Stomach smooth muscle (tissue), 2 donors: ENCODE measurements around the gene SLC13A5.

Source experiments
- H3K27ac ChIP-seq: one replicate; pipeline ENCODE4 v1.7.0; 2013; ENCODE audit warnings: mild to moderate bottlenecking, low read length, inconsistent platforms
- H3K27me3 ChIP-seq, 2 donors: one replicate each; pipeline ENCODE4 v1.7.0; 2013; ENCODE audit warnings: low read length in 2 of 2; ENCODE audit not compliant: insufficient read depth in 2 of 2, control insufficient read depth in 1 of 2
- H3K36me3 ChIP-seq, 2 donors: one replicate each; pipeline ENCODE4 v1.7.0; 2013; ENCODE audit warnings: low read length in 2 of 2; ENCODE audit not compliant: control insufficient read depth in 2 of 2, insufficient read depth in 2 of 2
- H3K4me1 ChIP-seq: one replicate; pipeline ENCODE4 v1.7.0; 2013; ENCODE audit warnings: low read length; ENCODE audit not compliant: control insufficient read depth, insufficient read depth
- H3K4me3 ChIP-seq, 2 donors: one replicate each; pipeline ENCODE4 v1.7.0; 2013; ENCODE audit warnings: low read length in 2 of 2
- H3K9ac ChIP-seq, 2 donors: one replicate each; pipeline ENCODE4 v1.7.0; 2013; ENCODE audit warnings: low read length in 2 of 2, mild to moderate bottlenecking in 1 of 2
- H3K9me3 ChIP-seq, 2 donors: one replicate each; pipeline ENCODE4 v1.7.0; 2013; ENCODE audit warnings: low read length in 2 of 2; ENCODE audit not compliant: control insufficient read depth in 2 of 2
- donor health status: healthy.
- donor health status: Pancreatic carcinoma.

The SLC13A5 gene

DNA sequence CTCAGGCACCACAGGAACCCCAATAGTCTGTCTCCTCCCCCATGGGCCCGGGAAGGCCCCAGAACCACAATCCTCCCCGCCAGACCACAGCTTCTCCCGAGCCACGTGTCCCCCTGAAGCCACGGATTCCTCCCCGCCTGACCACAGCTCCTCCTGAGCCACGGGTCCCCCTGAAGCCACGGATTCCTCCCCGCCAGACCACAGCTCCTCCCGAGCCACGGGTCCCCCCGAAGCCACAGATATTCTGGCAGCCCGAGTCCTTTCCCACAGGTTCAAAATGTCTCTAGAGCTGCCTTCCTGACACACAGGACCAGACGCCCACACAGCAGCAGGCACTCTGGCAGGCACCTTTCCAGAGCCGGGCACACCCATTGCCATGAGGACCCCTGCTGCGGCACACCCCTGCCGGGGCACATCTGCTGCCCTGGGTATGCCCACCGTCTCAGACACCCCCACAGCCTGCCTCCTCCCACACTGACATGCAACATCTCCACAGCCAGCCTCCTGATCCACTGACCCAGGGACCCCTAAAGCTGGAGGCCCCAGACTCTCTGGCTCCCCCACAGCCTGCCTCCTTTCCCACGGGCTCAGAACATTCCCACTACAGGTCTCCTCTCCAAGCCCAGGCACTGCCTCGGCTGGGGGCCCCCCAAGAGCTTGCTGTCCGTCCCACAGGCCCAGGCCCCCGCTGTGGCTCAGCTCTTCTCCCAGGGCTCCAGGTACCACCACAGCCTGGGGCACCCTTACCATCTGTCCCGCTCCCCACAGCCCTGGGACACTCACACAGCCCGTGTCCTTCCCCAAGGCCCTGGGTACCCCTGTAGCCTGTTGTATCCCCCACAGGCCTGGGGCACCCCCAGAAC is 74.9 kb downstream of the SLC13A5 start:
- no peak overlapping the region for H3K9ac ChIP-seq
- H3K4me3 ChIP-seq, result peak overlapping the region in 1 of 2 donors; percentile 96
- H3K9me3 ChIP-seq, result no peaks in the 10 kb centered on the region
- peaks cover 3 to 5% of the 10 kb centered on the region in 2 donors for H3K36me3 ChIP-seq
- H3K27me3 ChIP-seq, result no peaks in the 10 kb centered on the region
- peaks cover 25% of the 10 kb centered on the region for H3K4me1 ChIP-seq
- no peak overlapping the region for H3K27ac ChIP-seq

DNA sequence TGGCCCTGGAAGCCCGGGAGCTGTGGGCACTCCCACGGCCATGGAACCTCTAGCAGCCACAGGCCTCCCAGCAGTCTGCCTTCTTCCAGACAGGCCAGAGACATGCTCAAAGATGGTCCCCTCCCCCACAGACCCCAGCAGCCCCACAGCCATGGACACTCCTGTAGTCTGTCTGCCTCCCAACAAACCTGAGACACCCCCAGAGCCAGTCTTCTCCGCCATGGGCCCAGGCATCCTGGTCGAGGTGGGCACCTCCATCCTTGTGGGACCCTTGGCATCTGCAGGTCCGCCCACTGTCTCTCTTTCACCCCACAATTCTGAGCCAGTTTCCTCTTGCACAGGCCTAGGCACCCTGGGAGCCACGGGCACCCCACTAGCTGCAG is 75.7 kb downstream of the SLC13A5 start:
- peaks cover 25% of the 10 kb centered on the region for H3K4me1 ChIP-seq
- H3K27ac ChIP-seq, result no peak overlapping the region
- no peak overlapping the region for H3K9ac ChIP-seq
- H3K36me3 ChIP-seq, result peaks cover 6 to 13% of the 10 kb centered on the region in 2 donors
- no peaks in the 10 kb centered on the region for H3K27me3 ChIP-seq
- no peaks in the 10 kb centered on the region for H3K9me3 ChIP-seq
- H3K4me3 ChIP-seq, result no peak overlapping the region

DNA sequence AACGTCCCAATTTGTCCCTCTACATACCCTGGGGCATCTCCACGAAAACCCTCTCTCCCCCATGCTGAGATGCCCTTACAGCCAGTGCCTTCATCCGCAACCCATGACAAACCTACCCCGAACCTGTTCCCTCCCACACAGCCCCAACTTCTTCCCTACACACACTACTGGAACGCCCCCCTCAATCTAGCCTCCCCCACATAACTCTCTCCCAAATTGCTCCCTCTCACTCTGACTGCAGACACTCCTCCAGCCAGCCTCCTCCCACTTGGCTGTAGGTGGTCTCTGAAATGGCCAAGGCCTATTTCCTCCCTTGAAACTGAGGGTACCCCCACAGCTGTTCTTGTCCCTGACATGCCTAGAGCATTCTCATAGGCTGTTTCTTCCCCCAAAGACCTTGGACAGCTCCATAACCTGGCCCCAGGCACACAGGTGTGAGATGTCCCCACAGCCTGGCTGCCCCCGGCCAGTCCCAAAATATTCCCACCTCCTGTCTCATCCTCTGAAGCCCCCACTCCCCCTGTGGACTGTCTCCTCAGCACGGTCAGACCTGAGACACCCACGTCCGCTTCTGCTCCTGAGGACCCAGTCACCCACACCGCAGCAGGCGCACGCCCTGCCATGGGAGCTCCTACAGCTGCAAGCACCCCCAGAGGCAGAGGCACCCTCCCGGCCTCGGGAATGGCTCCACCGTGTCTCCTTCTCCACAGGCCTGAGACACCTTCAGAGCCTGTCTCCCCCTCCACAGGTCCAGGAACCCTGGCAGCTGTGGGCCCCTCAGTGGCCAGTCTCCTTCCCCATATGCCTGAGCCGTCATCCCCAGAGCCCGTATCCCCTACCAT is 76.3 kb downstream of the SLC13A5 start:
- H3K4me3 ChIP-seq, result no peak overlapping the region
- H3K9ac ChIP-seq, result no peak overlapping the region
- no peak overlapping the region for H3K27ac ChIP-seq
- peaks cover 7 to 19% of the 10 kb centered on the region in 2 donors for H3K36me3 ChIP-seq
- no peaks in the 10 kb centered on the region for H3K27me3 ChIP-seq
- H3K4me1 ChIP-seq, result peaks cover 25% of the 10 kb centered on the region
- H3K9me3 ChIP-seq, result no peaks in the 10 kb centered on the region

DNA sequence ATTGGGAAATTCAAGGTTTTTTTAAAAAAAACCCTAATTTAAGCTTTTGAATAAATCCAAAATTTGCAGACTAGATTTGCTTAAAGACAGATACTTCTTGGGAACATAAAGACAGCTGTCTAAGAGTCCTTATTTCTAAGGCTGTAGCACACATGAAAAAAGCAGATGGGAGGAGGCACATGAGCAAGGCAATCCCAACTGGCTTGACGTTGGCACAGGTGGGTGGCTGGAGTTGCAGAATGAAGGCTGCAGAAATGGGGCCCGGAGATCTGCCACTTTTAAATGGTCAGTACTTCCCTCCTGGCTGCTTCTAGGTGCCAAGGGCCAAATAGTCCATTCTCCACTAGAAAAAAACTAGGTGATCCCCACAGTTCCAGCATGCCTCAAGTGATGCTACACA is 77.1 kb downstream of the SLC13A5 start:
- Histone ChIP-seq H3K27me3 (no peaks in the 10 kb centered on the region), H3K4me1 (peaks cover 20% of the 10 kb centered on the region)

More for the DNA sequence above, 77.1 kb downstream of the SLC13A5 start:
- Histone ChIP-seq H3K9me3 (no peaks in the 10 kb centered on the region), H3K9ac (no peak overlapping the region), H3K27ac (no peak overlapping the region), H3K36me3 (peaks cover 10 to 23% of the 10 kb centered on the region in 2 donors), H3K4me3 (no peak overlapping the region)
